Activated naive CD8-positive, alpha-beta T cell treated with anti-CD3 and anti-CD28 coated beads for 36 hours (primary cell): Measurements from ENCODE around the gene RPL7A. TPM values are rescaled to one million over a fixed set of nuclear protein-coding genes. Genes with fewer than 3 reads are reported as not detected.

ENCODE experiments used
- DNase-seq: peaks from one replicate; pipeline ENCODE4 v3.0.0; 2021
- H3K27ac Mint-ChIP-seq: one replicate; pipeline ENCODE4 v1.8.0; 2022; ENCODE audit warnings: mild to moderate bottlenecking, moderate library complexity, mixed read lengths
- H3K27me3 Mint-ChIP-seq: one replicate; pipeline ENCODE4 v1.8.0; 2022; ENCODE audit warnings: mild to moderate bottlenecking, mixed read lengths
- H3K36me3 Mint-ChIP-seq: one replicate; pipeline ENCODE4 v1.8.0; 2021; ENCODE audit warnings: mild to moderate bottlenecking, mixed read lengths
- H3K4me1 Mint-ChIP-seq: one replicate; pipeline ENCODE4 v1.8.0; 2021; ENCODE audit warnings: mixed read lengths
- H3K4me3 Mint-ChIP-seq: one replicate; pipeline ENCODE4 v1.8.0; 2022; ENCODE audit warnings: mild to moderate bottlenecking, moderate library complexity, mixed read lengths
- H3K9me3 Mint-ChIP-seq: one replicate; pipeline ENCODE4 v1.8.0; 2022; ENCODE audit warnings: mixed read lengths
- total RNA-seq, 2 experiments: library from RNA; stranded (reverse); gene quantifications; one replicate each; pipeline ENCODE4 v1.2.3, GENCODE V29; 2021

Gene RPL7A
- total RNA-seq, 2 experiments from 2014 or later = 3,142 to 3,195 TPM

DNA sequence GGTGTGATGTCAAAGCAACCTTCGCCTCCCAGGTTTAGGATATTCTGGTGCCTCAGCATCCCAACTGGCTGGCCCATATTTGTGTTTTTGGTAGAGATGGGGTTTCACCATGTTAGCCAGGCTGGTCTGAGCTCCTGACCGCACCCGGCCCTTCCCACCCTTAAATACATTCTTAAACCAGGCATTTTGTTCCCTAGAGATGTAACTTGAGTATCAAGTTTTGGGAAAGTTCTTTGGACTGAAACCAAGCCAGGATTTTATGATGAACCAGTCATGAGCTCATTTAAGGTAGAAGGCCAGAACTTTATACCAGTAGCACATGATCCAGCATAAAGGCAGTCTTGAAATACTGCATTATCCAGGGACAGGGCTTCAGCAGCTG lies 3.5 kb downstream of the RPL7A start:
- peak overlapping the region; percentile 18 for H3K4me3 Mint-ChIP-seq
- no peak for DNase-seq
- H3K36me3 Mint-ChIP-seq = peaks cover 55% of the 10 kb centered on the region
- no peaks in the 10 kb centered on the region for H3K9me3 Mint-ChIP-seq
- peaks cover 4% of the 10 kb centered on the region for H3K27me3 Mint-ChIP-seq
- peak overlapping the region; percentile 56 for H3K27ac Mint-ChIP-seq
- H3K4me1 Mint-ChIP-seq = peaks cover 44% of the 10 kb centered on the region

GRCh38 chr9:133351908-133352634 lies 4.1 kb downstream of the RPL7A start:
- Mint-ChIP-seq H3K4me3 (peak overlapping the region; percentile 14), H3K36me3 (peaks cover 49% of the 10 kb centered on the region), H3K27ac (peak overlapping the region; percentile 34), H3K4me1 (peaks cover 39% of the 10 kb centered on the region), H3K27me3 (peaks cover 4% of the 10 kb centered on the region), H3K9me3 (no peaks in the 10 kb centered on the region)
- peak; percentile 55 for DNase-seq

GRCh38 chr9:133352635-133353340 lies 4.8 kb downstream of the RPL7A start:
- peaks cover 43% of the 10 kb centered on the region for H3K4me1 Mint-ChIP-seq
- H3K36me3 Mint-ChIP-seq = peaks cover 47% of the 10 kb centered on the region

GRCh38 chr9:133353548-133353947 lies 5.5 kb downstream of the RPL7A start:
- Mint-ChIP-seq H3K9me3 (no peaks in the 10 kb centered on the region), H3K27me3 (no peaks in the 10 kb centered on the region), H3K4me1 (peaks cover 50% of the 10 kb centered on the region), H3K36me3 (peaks cover 40% of the 10 kb centered on the region), H3K4me3 (no peak overlapping the region), H3K27ac (peak overlapping the region; percentile 45)
- DNase-seq = no peak

More at GRCh38 chr9:133352635-133353340, 4.8 kb downstream of the RPL7A start:
- Mint-ChIP-seq H3K27me3 (peaks cover 4% of the 10 kb centered on the region), H3K27ac (peak overlapping the region; percentile 65), H3K4me3 (no peak overlapping the region), H3K9me3 (no peaks in the 10 kb centered on the region)
- DNase-seq = no peak

DNA sequence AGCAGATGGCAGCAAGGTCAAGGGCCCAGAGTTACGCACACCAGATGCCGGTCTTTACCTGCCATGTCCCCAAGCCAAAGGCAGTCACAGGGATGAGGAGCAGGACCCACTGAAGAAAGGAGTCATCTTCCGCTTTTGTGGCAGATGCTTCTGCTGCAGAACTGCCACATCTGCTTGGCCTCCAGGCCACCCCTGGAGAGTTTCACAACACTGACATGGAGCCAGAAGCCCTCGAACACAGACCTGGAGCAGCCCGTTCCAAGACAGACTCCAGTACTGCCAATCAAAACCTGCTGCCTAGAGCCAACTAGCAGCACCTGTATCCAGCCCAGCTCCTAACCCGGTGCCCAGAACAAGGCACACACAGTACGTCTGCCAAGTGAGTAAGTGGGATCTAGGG lies 6.7 kb downstream of the RPL7A start:
- Mint-ChIP-seq H3K27me3 (no peaks in the 10 kb centered on the region), H3K4me1 (peaks cover 50% of the 10 kb centered on the region), H3K4me3 (peak overlapping the region; percentile 47), H3K9me3 (no peaks in the 10 kb centered on the region), H3K27ac (peak overlapping the region; percentile 60), H3K36me3 (peaks cover 28% of the 10 kb centered on the region)
- no peak for DNase-seq

GRCh38 chr9:133355881-133356357 lies 7.9 kb downstream of the RPL7A start:
- no peak for DNase-seq
- peaks cover 50% of the 10 kb centered on the region for H3K4me1 Mint-ChIP-seq
- peaks cover 18% of the 10 kb centered on the region for H3K36me3 Mint-ChIP-seq
- H3K4me3 Mint-ChIP-seq = peak overlapping the region; percentile 87
- H3K27ac Mint-ChIP-seq = peak overlapping the region; percentile 86
- H3K9me3 Mint-ChIP-seq = no peaks in the 10 kb centered on the region
- no peaks in the 10 kb centered on the region for H3K27me3 Mint-ChIP-seq

GRCh38 chr9:133356391-133357091 lies 8.5 kb downstream of the RPL7A start, which contains the start of the genes SURF1 and SURF2:
Gene SURF1 (minus strand): TSS chr9:133356487. CDS start chr9:133356453, 34 bp downstream.
Gene SURF2 (plus strand): TSS chr9:133356550. CDS start chr9:133356593, 43 bp downstream.
- Mint-ChIP-seq H3K36me3 (peaks cover 13% of the 10 kb centered on the region), H3K9me3 (no peaks in the 10 kb centered on the region), H3K4me3 (peak within 1 kb of the TSS; percentile 87), H3K27me3 (no peaks in the 10 kb centered on the region), H3K4me1 (peaks cover 56% of the 10 kb centered on the region), H3K27ac (peak within 1 kb of the TSS; percentile 86)
- peak; percentile 94 for DNase-seq

GRCh38 chr9:133357656-133358055 lies 9.6 kb downstream of the RPL7A start:
- peaks cover 50% of the 10 kb centered on the region for H3K4me1 Mint-ChIP-seq
- H3K27ac Mint-ChIP-seq = peak overlapping the region; percentile 77
- H3K9me3 Mint-ChIP-seq = no peaks in the 10 kb centered on the region
- peaks cover 7% of the 10 kb centered on the region for H3K36me3 Mint-ChIP-seq
- no peak for DNase-seq
- no peaks in the 10 kb centered on the region for H3K27me3 Mint-ChIP-seq
- peak overlapping the region; percentile 87 for H3K4me3 Mint-ChIP-seq

DNA sequence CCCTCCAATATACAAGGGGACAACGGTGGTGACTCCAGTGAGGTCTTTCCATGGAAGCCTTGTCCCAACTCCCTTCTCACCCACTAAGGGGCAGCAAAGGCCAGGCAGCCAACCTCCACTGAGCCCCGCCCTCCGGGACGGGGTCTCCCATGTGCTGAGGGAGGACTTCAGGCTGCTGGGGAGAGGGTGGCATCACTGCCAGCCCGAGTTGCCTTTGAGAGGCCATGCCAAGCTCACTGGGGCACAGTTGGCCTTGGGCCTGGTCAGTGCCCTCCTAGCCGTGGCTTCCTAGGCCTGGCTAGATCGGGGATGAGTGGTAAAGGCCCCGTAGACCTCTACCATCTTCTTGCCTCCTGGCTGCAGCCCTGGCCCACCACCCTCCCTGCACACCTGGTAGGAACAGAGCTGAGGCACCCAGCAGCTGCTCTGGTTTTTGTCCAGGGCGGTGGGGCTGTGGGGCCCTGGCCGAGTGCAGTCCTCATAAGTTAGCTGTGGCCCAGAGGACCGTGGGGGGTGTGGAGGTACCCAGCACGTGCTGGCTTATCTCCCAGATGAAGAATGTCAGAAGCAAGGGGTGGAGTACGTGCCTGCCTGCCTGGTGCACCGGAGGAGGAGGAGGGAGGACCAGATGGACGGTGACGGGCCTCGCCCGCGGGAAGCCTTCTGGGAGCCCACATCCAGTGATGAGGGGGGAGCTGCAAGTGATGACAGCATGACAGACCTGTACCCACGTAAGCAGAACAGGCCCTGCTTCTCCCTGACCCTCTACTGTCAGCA lies 11.6 kb downstream of the RPL7A start:
- no peaks in the 10 kb centered on the region for H3K27me3 Mint-ChIP-seq
- H3K4me1 Mint-ChIP-seq = peaks cover 46% of the 10 kb centered on the region
- no peaks in the 10 kb centered on the region for H3K9me3 Mint-ChIP-seq
- H3K4me3 Mint-ChIP-seq = no peak overlapping the region
- peaks cover 7% of the 10 kb centered on the region for H3K36me3 Mint-ChIP-seq
- peak overlapping the region; percentile 83 for H3K27ac Mint-ChIP-seq
- DNase-seq = no peak

DNA sequence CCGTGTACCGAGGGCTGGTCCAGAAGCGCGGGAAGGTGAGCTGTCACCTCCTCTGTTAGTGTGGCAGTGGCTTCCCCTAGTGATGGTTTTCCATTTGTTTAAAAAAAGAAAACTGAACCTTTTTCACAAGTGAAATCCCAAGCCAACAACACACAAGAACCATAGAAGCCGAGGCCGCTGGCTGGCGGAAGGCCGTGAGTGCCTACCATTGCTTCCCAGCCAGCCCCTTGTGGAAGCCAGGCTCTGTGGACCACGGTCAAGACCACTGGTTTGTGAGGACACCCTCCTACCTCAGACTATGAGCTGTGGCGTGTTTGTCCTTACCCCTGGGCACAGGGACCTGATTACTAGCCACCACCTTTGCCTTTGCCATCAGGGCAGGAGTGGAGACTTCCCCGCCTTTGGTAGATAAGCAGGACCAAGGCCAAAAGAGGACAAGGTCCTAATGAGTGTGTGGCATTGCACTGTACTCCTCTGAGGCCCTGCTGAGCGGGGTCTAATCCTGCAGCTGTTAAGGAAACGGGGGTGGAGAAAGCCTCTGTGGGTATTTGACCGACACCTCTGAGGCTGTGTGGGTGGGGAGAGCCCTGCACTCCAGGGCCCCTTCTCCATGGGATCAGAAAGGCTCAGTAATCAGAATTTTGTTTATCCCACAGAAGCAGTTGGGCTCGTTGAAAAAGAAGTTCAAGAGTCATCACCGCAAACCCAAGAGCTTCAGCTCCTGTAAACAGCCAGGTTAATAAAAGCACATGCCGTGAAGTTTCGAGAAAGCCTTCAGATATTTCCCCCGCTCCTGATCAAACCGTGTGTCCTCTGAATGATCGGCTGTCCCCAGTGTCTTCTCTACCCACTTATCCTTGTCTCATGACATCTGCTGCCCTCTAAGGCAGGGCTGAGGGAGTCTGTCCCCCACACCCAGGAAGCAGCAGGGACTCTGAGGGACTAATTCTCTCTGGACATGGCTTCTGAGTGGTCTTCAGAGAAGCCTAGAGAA lies 12.7 kb downstream of the RPL7A start:
- Mint-ChIP-seq H3K27ac (peak overlapping the region; percentile 82), H3K4me3 (peak overlapping the region; percentile 41), H3K4me1 (peaks cover 38% of the 10 kb centered on the region), H3K27me3 (no peaks in the 10 kb centered on the region), H3K36me3 (peaks cover 9% of the 10 kb centered on the region), H3K9me3 (no peaks in the 10 kb centered on the region)
- no peak for DNase-seq

- H3K27me3 Mint-ChIP-seq = no peaks in the 10 kb centered on the region
- peaks cover 9% of the 10 kb centered on the region for H3K36me3 Mint-ChIP-seq
- H3K4me3 Mint-ChIP-seq = no peak overlapping the region
- H3K9me3 Mint-ChIP-seq = no peaks in the 10 kb centered on the region
- H3K4me1 Mint-ChIP-seq = peaks cover 38% of the 10 kb centered on the region
- peak overlapping the region; percentile 82 for H3K27ac Mint-ChIP-seq
- DNase-seq = no peak
Measured at GRCh38 chr9:133361507-133362092, 13.6 kb downstream of the RPL7A start.

GRCh38 chr9:133362359-133363044 lies 14.5 kb downstream of the RPL7A start:
- H3K4me1 Mint-ChIP-seq = peaks cover 37% of the 10 kb centered on the region
- no peak overlapping the region for H3K27ac Mint-ChIP-seq
- no peak for DNase-seq
- H3K36me3 Mint-ChIP-seq = peaks cover 9% of the 10 kb centered on the region
- H3K4me3 Mint-ChIP-seq = no peak overlapping the region
- H3K27me3 Mint-ChIP-seq = no peaks in the 10 kb centered on the region
- no peaks in the 10 kb centered on the region for H3K9me3 Mint-ChIP-seq

- Mint-ChIP-seq H3K27ac (no peak overlapping the region), H3K9me3 (no peaks in the 10 kb centered on the region), H3K36me3 (peaks cover 36% of the 10 kb centered on the region)
Measured at GRCh38 chr9:133366435-133366834, 18.4 kb downstream of the RPL7A start.

More at GRCh38 chr9:133366435-133366834, 18.4 kb downstream of the RPL7A start:
- no peak for DNase-seq
- H3K27me3 Mint-ChIP-seq = no peaks in the 10 kb centered on the region
- no peak overlapping the region for H3K4me3 Mint-ChIP-seq
- peaks cover 41% of the 10 kb centered on the region for H3K4me1 Mint-ChIP-seq
